HepG2 (cell line): Measurements from ENCODE around the gene ASAP2. TPM values are rescaled to one million over a fixed set of nuclear protein-coding genes. Genes with fewer than 3 reads are reported as not detected.

ENCODE experiments used
- HMG20A ChIP-seq: IDR thresholded peaks from 2 replicates; pipeline ENCODE4 v1.6.1; 2016; ENCODE audit warnings: borderline replicate concordance
- ISL2 ChIP-seq: sonication (generic); formaldehyde crosslinking; IDR thresholded peaks from 2 replicates; pipeline ENCODE4 v1.5.0; 2020; ENCODE audit warnings: missing genetic modification reagents
- KMT2A ChIP-seq: sonication (generic); formaldehyde crosslinking; IDR thresholded peaks from 2 replicates; pipeline ENCODE4 v1.4.0; 2020; ENCODE audit warnings: missing genetic modification reagents
- MTA1 ChIP-seq: sonication (generic); formaldehyde crosslinking; IDR thresholded peaks from 2 replicates; pipeline ENCODE4 v1.4.0; 2020; ENCODE audit warnings: missing genetic modification reagents, mild to moderate bottlenecking, borderline replicate concordance
- PHF8 ChIP-seq: sonication (generic); formaldehyde crosslinking; IDR thresholded peaks from 2 replicates; pipeline ENCODE4 v1.5.0; 2020; ENCODE audit warnings: missing genetic modification reagents
- TBX2 ChIP-seq: sonication (generic); formaldehyde crosslinking; IDR thresholded peaks from 2 replicates; pipeline ENCODE4 v1.5.0; 2020; ENCODE audit warnings: missing genetic modification reagents, mild to moderate bottlenecking, borderline replicate concordance
- THAP11 ChIP-seq: IDR thresholded peaks from 2 replicates; pipeline ENCODE4 v1.6.1; 2016; ENCODE audit warnings: missing biosample characterization, missing genetic modification reagents
- ZBTB38 ChIP-seq: sonication (generic); formaldehyde crosslinking; IDR thresholded peaks from 2 replicates; pipeline ENCODE4 v1.5.1; 2020; ENCODE audit warnings: mild to moderate bottlenecking, missing genetic modification reagents
- ZFP37 ChIP-seq: sonication (generic); formaldehyde crosslinking; IDR thresholded peaks from 2 replicates; pipeline ENCODE4 v1.4.0; 2020; ENCODE audit warnings: missing genetic modification reagents, borderline replicate concordance
- polyA plus RNA-seq, 8 experiments: library from polyadenylated mRNA; depleted of rRNA in 3 of 8; stranded (reverse) in 7 of 8; unstranded in 1 of 8; fragments of >200 nt; fragmentation: Illumina TruSeq in 4 of 8; extraction: Trizol in 4 of 8; gene quantifications; 2 replicates each; pipeline versions ENCODE4 v1.2.1 to v1.2.3, GENCODE V29; 2011 to 2016; ENCODE audit warnings: low read depth in 4 of 8, missing spikeins in 1 of 8, mixed read lengths in 1 of 8; ENCODE audit not compliant: insufficient read depth in 1 of 8
- total RNA-seq, 5 experiments: library from RNA; depleted of rRNA; stranded (reverse); fragments of >200 nt; fragmentation: Illumina TruSeq; extraction: Trizol; gene quantifications; 2 replicates each; pipeline ENCODE4 v1.2.3, GENCODE V29; 2016; ENCODE audit warnings: low read depth in 1 of 5
- TF ChIP-seq, protein P1 (sequence below), 2 experiments: sonication (generic) in 1 of 2; formaldehyde crosslinking in 1 of 2; IDR thresholded peaks; 2 replicates each; pipeline versions ENCODE4 v1.6.1 to v1.9.0; 2014 to 2022; ENCODE audit warnings: antibody characterized with exemption in 1 of 2, borderline replicate concordance in 1 of 2, inconsistent platforms in 1 of 2, low read depth in 1 of 2, missing genetic modification reagents in 1 of 2
- TF ChIP-seq, protein P2 (sequence below): sonication (generic); IDR thresholded peaks from 2 replicates; pipeline ENCODE4 v1.6.1; 2016; ENCODE audit warnings: low read depth, borderline replicate concordance
- TF ChIP-seq, protein P3 (sequence below): sonication (generic); formaldehyde crosslinking; conservative IDR thresholded peaks from 2 replicates; pipeline ENCODE4 v1.4.0; 2020; ENCODE audit warnings: missing genetic modification reagents
- TF ChIP-seq, protein P4 (sequence below): sonication (generic); formaldehyde crosslinking; IDR thresholded peaks from 2 replicates; pipeline ENCODE4 v1.5.1; 2020; ENCODE audit warnings: mild to moderate bottlenecking, missing genetic modification reagents, moderate library complexity

The ASAP2 gene
- total and polyA plus RNA-seq, 2 of the 13 experiments (the other 11 are each of a cell fraction or from before 2014, with no cell fraction given), result 7.3 to 22.3 TPM

DNA sequence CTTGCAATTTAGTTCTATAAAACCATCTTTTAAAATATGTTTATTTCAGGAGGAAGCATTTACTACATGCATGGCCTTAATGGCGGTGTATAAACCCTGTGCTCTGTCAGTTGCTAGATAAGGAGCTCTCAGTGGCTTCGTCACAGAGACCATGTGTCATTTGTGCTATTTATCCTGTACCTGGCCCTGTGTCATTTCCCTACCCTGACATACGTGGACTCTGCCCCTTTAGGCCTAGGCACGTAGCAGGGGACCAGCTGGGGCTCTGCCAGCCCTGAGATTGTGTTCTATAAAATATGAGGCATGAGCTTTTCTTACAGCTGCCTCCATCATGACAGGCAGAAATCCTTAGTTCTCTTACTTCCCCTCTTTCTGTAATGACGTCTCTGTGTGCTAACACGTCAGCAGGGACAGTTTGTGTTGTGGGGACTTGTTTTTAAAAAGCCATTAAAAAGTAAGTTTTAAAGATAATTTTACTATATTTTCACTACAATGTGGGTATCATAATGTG lies 128.8 kb downstream of the ASAP2 start (continued):
- TF ChIP-seq, protein P1, sequence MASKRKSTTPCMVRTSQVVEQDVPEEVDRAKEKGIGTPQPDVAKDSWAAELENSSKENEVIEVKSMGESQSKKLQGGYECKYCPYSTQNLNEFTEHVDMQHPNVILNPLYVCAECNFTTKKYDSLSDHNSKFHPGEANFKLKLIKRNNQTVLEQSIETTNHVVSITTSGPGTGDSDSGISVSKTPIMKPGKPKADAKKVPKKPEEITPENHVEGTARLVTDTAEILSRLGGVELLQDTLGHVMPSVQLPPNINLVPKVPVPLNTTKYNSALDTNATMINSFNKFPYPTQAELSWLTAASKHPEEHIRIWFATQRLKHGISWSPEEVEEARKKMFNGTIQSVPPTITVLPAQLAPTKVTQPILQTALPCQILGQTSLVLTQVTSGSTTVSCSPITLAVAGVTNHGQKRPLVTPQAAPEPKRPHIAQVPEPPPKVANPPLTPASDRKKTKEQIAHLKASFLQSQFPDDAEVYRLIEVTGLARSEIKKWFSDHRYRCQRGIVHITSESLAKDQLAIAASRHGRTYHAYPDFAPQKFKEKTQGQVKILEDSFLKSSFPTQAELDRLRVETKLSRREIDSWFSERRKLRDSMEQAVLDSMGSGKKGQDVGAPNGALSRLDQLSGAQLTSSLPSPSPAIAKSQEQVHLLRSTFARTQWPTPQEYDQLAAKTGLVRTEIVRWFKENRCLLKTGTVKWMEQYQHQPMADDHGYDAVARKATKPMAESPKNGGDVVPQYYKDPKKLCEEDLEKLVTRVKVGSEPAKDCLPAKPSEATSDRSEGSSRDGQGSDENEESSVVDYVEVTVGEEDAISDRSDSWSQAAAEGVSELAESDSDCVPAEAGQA (IDR thresholded peaks at IDR 0.05; ENCODE audit: low read depth), result peak; percentile 69
- TF ChIP-seq, protein P1 (CRISPR knock-in tag; IDR thresholded peaks at IDR 0.05; ENCODE audit: borderline replicate concordance), result no peak
- TF ChIP-seq TBX2 (CRISPR knock-in tag) (peak; percentile 43; the same call in 1 of the 2 replicates), ZBTB38 (CRISPR knock-in tag) (peak; percentile 58), ZFP37 (peak; percentile 97), PHF8 (CRISPR knock-in tag) (0 out of 2 replicates have a peak, but pooled peaks have one; percentile 26), ISL2 (CRISPR knock-in tag) (peak; percentile 36; the same call in 1 of the 2 replicates), HMG20A (peak; percentile 82), MTA1 (CRISPR knock-in tag) (no peak), KMT2A (peak; percentile 67; the same call in 1 of the 2 replicates), THAP11 (peak; percentile 58)
- TF ChIP-seq, protein P2, sequence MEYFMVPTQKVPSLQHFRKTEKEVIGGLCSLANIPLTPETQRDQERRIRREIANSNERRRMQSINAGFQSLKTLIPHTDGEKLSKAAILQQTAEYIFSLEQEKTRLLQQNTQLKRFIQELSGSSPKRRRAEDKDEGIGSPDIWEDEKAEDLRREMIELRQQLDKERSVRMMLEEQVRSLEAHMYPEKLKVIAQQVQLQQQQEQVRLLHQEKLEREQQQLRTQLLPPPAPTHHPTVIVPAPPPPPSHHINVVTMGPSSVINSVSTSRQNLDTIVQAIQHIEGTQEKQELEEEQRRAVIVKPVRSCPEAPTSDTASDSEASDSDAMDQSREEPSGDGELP, result peak; percentile 93
- TF ChIP-seq, protein P3, sequence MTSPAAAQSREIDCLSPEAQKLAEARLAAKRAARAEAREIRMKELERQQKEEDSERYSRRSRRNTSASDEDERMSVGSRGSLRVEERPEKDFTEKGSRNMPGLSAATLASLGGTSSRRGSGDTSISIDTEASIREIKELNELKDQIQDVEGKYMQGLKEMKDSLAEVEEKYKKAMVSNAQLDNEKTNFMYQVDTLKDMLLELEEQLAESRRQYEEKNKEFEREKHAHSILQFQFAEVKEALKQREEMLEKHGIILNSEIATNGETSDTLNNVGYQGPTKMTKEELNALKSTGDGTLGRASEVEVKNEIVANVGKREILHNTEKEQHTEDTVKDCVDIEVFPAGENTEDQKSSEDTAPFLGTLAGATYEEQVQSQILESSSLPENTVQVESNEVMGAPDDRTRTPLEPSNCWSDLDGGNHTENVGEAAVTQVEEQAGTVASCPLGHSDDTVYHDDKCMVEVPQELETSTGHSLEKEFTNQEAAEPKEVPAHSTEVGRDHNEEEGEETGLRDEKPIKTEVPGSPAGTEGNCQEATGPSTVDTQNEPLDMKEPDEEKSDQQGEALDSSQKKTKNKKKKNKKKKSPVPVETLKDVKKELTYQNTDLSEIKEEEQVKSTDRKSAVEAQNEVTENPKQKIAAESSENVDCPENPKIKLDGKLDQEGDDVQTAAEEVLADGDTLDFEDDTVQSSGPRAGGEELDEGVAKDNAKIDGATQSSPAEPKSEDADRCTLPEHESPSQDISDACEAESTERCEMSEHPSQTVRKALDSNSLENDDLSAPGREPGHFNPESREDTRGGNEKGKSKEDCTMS, result no peak
- TF ChIP-seq, protein P4, sequence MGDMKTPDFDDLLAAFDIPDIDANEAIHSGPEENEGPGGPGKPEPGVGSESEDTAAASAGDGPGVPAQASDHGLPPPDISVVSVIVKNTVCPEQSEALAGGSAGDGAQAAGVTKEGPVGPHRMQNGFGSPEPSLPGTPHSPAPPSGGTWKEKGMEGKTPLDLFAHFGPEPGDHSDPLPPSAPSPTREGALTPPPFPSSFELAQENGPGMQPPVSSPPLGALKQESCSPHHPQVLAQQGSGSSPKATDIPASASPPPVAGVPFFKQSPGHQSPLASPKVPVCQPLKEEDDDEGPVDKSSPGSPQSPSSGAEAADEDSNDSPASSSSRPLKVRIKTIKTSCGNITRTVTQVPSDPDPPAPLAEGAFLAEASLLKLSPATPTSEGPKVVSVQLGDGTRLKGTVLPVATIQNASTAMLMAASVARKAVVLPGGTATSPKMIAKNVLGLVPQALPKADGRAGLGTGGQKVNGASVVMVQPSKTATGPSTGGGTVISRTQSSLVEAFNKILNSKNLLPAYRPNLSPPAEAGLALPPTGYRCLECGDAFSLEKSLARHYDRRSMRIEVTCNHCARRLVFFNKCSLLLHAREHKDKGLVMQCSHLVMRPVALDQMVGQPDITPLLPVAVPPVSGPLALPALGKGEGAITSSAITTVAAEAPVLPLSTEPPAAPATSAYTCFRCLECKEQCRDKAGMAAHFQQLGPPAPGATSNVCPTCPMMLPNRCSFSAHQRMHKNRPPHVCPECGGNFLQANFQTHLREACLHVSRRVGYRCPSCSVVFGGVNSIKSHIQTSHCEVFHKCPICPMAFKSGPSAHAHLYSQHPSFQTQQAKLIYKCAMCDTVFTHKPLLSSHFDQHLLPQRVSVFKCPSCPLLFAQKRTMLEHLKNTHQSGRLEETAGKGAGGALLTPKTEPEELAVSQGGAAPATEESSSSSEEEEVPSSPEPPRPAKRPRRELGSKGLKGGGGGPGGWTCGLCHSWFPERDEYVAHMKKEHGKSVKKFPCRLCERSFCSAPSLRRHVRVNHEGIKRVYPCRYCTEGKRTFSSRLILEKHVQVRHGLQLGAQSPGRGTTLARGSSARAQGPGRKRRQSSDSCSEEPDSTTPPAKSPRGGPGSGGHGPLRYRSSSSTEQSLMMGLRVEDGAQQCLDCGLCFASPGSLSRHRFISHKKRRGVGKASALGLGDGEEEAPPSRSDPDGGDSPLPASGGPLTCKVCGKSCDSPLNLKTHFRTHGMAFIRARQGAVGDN, result peak; percentile 57; the same call in 1 of the 2 replicates
